Renal cortex interstitium (tissue), 3 donors: ENCODE measurements around the gene FOXA1. TPM values are rescaled to one million over a fixed set of nuclear protein-coding genes. Genes with fewer than 3 reads are reported as not detected.

ENCODE experiments used
- polyA plus RNA-seq, 3 donors: library from polyadenylated mRNA; unstranded; fragments of 120-200 nt; gene quantifications; one replicate each; pipeline ENCODE4 v1.2.1, GENCODE V29; 2013; ENCODE audit not compliant: insufficient read length in 3 of 3

The FOXA1 gene
- polyA plus RNA-seq, 3 donors: 2.6 to 3.3 (median 3.1) TPM

Other genes with a start within 250 kb of the FOXA1 start
- gene TTC6, start 380 bp upstream of the FOXA1 start, polyA plus RNA-seq: under 1 TPM; 0.19 to 0.37 (median 0.24) TPM